GM12801 (cell line): Measurements from ENCODE around the gene ALG14.

Experiments used
- CTCF ChIP-seq: IDR thresholded peaks from one replicate; pipeline ENCODE4 v1.5.1; 2011; ENCODE audit warnings: control low read depth; ENCODE audit not compliant: insufficient read length; ENCODE audit errors: extremely low read depth

Gene ALG14

GRCh38 chr1:95040032-95040525, 32.7 kb downstream of the ALG14 start:
- TF ChIP-seq CTCF: no peak

GRCh38 chr1:95039360-95040031, 33.3 kb downstream of the ALG14 start:
- no peak for TF ChIP-seq CTCF

GRCh38 chr1:95035536-95035935, 37.2 kb downstream of the ALG14 start:
- TF ChIP-seq CTCF: no peak

GRCh38 chr1:95034506-95034905, 38.2 kb downstream of the ALG14 start:
- TF ChIP-seq CTCF: no peak

- TF ChIP-seq CTCF: no peak
These were observed 38.9 kb downstream of the ALG14 start for GRCh38 chr1:95033843-95034242.

GRCh38 chr1:95029532-95029931, 43.2 kb downstream of the ALG14 start:
- TF ChIP-seq CTCF: no peak

GRCh38 chr1:95028954-95029353, 43.8 kb downstream of the ALG14 start:
- no peak for TF ChIP-seq CTCF
